ENCODE data around the gene ELOF1.
"Not testable (repeated sequence)": the region's sequence is repeated elsewhere in the genome, so short reads cannot be mapped to it uniquely, and the experiment has no call there.

Gene ELOF1

GRCh38 chr19:11558881-11559828 lies at the start of gene ELOF1:
ELOF1 (minus strand) TSS chr19:11559230; CDS start chr19:11554347, 4,883 bp downstream.
- peak; percentile 25 for TF ChIP-seq CTCF (IDR thresholded peaks at IDR 0.05; ENCODE audit: extremely low read depth, missing control alignments)
- DNase-seq (ENCODE audit: low spot score): peak; percentile 96

- DNase-seq (ENCODE audit: low spot score): no peak
Measured at GRCh38 chr19:11606484-11606883, 47.5 kb upstream of the ELOF1 start.

GRCh38 chr19:11599704-11600103 lies 40.7 kb upstream of the ELOF1 start:
- not testable (repeated sequence) for DNase-seq (ENCODE audit: low spot score)

More at GRCh38 chr19:11606484-11606883, 47.5 kb upstream of the ELOF1 start:
- TF ChIP-seq CTCF (IDR thresholded peaks at IDR 0.05; ENCODE audit: extremely low read depth, missing control alignments): no peak

- TF ChIP-seq CTCF (IDR thresholded peaks at IDR 0.05; ENCODE audit: extremely low read depth, missing control alignments): no peak
- no peak for DNase-seq (ENCODE audit: low spot score)
Measured at GRCh38 chr19:11598746-11599145, 39.7 kb upstream of the ELOF1 start.

- no peak for TF ChIP-seq CTCF (IDR thresholded peaks at IDR 0.05; ENCODE audit: extremely low read depth, missing control alignments)
- no peak for DNase-seq (ENCODE audit: low spot score)
Measured at GRCh38 chr19:11598103-11598483, 39.1 kb upstream of the ELOF1 start.

- peak; percentile 97 for DNase-seq (ENCODE audit: low spot score)
- no peak for TF ChIP-seq CTCF (IDR thresholded peaks at IDR 0.05; ENCODE audit: extremely low read depth, missing control alignments)
Measured at GRCh38 chr19:11597202-11598102, 38.4 kb upstream of the ELOF1 start, which contains the start of gene ZNF627. ZNF627 (plus strand) TSS chr19:11597483; CDS start chr19:11597628, 145 bp downstream.

- TF ChIP-seq CTCF (IDR thresholded peaks at IDR 0.05; ENCODE audit: extremely low read depth, missing control alignments): no peak
- DNase-seq (ENCODE audit: low spot score): no peak
Measured at GRCh38 chr19:11596156-11596555, 37.1 kb upstream of the ELOF1 start.

All from GM20000 (cell line).